ENCODE data around the gene GRM4.

The GRM4 gene

GRCh38 chr6:34142061-34142998 is 3.6 kb downstream of the GRM4 start:
- DNase-seq (ENCODE audit: low read depth): no peak

DNA sequence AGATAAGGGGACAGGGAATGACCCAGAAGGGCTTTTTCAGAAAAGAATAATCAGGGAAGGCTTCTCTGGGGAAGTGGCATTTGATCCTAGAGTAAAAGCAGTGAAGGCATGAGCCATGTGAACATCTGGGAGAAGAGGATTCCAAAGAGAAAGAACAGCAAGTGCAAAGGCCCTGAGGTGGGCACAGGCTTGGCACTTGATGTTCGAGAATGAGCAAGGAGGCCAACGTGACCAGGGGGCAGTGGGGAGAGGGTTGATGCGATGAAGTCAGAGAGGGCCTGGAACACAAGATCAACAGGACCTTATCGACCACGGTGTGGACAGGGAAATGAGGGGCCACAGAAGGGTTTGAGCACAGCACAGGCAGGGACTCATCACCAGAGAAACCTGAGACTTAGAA is 5.8 kb downstream of the GRM4 start:
- no peak for DNase-seq (ENCODE audit: low read depth)

DNA sequence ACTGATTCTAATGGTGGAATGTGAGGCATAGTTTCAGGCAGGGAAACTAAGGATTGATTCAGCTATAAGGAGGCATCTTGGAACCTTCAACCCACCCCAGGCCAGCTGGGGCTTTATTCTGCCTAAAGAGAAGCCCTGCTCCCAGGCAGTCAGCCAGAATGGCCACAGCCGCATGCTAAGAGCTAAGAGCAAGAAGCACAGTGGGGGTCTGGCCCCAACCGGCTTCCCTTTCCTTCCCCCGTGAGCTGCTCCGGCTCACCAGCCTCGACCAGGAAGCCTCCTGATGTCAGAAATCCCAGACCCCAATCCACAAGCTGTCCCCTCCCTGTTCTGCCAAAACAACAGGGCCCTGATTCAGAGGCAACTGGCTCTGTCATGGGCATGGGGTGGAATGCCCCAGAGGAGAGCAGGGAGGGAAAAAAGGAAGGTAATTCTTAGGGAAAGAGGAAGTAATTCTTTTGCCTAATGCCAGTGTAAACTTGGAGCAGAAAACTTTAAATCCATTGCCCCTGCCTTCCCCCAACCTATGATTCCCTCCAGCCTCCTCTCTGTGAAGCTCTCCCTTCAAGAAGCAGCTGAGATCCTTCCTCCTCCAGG is 6.9 kb downstream of the GRM4 start:
- DNase-seq (ENCODE audit: low read depth): no peak

DNA sequence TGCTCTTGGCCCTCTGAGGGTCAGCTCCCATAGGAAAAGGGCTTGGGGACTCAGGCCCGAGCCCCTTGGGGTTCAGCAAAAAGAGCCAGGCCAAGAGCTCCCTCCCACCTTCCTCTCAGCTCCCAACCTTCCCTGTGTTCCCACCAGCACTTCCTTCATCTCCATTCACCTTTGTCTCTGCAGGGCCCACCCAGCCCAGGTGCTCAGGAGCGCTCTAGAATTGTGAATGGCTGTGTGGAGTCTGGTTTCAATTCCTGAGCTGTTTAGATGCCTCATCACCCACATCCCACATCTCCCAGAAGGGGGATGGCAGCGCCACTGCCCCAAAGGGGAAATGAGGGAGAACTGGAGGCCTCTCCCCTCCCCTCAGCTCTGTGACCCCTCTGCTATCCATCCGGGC is 7.7 kb downstream of the GRM4 start:
- DNase-seq (ENCODE audit: low read depth): no peak

DNA sequence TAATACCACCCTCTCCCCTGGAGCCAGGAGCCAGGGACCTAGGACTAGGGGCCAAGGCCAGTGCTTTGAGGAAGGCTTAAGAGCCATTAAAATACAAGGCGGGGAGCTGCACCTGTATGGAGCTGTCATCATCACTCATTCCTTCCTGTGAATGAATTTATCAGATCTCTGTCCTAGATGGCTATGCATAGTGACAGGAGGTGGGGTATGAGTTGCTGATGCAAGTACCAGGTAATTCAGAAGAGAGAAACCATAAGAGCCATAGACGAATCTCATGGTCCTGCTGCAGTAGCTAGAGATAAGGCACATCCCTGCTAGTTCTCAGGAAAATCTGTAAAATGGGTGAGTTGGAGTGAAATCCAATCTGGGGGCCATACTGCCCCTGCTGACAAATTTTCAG is 10.3 kb downstream of the GRM4 start:
- DNase-seq (ENCODE audit: low read depth): no peak

GRCh38 chr6:34132486-34133185 is 13.3 kb downstream of the GRM4 start:
- no peak for DNase-seq (ENCODE audit: low read depth)

DNA sequence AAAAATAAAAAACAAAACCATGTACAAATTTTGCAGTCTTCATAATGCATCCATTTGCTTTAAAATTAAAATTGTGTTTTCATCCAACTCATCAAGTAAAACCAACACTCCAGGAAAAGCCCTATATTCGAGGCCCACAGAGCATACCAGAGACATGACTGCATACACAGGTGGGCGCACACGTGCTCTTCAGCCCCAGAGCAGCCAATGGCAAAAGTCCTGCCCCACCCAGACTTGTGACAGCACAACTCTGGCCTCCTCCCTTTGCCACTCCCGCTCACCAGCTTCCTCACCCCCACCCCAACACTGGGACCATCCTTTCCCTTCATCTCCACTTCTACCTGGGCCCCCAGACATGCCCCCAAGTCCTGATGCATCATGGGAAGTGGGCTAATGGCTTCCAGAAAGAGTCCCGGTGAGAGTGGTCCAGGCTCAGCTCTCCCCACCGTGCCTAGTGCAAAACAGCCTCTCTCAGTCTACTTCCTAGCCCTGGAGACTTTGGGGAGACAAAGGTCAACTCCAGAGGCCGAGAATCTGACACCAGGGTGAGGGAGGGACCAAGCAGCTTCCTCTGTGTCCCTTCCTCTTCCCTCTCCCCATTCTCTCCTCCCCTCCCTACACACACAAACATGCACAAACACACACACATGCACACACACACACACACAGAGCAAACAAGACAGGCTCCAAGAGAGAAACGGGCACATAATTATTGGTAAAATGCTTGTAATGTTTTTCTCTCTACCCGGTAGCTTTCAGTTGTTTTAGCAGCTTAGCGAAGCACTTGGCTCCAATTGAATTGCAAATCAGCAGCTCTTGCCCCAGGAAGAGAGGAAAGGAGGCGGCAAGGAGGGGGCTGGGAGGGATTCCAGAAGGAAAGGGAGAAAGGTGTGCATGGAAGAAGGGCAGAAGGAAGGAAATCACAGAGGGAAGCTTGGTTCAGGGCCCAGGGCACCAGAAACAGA is 14.3 kb downstream of the GRM4 start:
- DNase-seq (ENCODE audit: low read depth): no peak

DNA sequence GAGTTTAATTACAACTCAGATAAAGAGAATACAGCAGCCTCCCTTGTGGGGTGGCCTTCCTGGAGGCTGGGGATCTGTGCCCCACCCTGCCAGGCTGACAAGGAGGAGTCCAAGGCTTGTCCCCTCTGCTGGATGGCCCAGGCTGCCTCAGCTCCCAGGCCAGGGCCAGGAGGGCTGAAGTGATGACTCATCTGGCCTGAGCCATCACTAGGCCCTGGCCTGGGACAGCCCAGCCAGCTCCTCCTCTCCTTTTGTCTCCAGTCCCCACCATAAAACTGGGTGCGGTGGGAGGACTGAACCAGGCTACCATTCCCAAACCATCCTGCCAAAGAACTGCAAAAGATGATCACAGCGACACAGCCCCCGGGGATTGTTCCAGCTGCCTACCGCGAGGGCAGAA is 15.0 kb downstream of the GRM4 start:
- no peak for DNase-seq (ENCODE audit: low read depth)

- no peak for DNase-seq (ENCODE audit: low read depth)
Observed at GRCh38 chr6:34129753-34130152, 16.1 kb downstream of the GRM4 start.

DNA sequence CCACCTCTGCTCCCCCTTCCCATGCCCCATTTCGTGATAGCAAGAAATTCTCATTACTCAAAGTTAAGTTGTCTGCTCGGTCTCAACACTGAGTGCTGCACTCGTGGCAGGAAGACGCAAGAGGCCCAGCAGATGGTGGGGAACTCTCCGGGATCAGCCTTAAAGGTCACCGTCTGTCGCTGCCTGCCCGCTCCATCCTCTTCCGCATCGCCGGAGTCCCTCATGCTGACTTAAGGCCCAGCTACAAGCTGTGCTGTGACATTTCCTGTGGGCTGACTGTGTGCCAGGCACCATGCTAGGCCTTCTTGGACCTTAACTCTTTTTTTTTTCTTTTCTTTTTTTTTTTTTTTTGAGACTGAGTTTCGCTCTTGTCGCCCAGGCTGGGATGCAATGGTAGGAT is 17.8 kb downstream of the GRM4 start:
- DNase-seq (ENCODE audit: low read depth): no peak

DNA sequence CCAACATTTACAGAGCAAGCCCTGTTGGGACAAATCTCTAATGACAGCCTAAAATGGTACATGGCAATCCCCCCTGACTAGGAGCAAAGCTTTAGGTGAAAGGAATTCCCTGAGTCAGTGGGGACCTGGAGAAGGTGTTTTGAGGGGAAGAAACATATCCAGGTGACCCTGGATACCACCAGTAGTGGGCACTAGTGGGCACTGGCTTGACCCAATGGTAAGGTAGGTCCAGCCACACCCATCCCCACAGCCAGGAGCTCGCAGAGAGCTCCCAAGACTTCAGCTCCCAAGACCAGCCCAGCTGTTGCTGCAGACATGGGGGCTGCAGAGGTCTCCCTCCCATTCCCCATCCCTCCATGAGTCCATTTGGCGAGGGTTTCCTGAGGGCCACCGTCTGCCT is 19.5 kb downstream of the GRM4 start:
- DNase-seq (ENCODE audit: low read depth): no peak

DNA sequence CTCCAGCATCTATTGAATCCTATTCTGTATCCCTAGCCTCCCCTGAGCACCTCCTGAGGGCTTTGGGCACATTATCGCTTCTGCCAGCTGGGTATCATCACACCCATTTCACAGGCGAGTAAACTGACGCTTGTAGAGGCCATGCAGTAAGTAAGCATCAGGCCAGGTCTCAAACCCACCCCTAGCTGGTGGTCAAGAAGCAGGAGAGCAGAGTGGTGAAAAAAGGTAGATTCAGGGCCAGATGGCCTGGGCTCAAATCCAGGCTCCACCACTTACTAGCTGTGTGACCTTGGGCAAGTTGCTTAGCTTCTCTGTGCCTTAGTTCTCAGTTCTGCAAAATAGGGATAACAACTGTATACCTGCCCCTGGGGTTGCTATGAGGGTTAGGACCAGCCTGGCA is 19.9 kb downstream of the GRM4 start:
- no peak for DNase-seq (ENCODE audit: low read depth)

DNA sequence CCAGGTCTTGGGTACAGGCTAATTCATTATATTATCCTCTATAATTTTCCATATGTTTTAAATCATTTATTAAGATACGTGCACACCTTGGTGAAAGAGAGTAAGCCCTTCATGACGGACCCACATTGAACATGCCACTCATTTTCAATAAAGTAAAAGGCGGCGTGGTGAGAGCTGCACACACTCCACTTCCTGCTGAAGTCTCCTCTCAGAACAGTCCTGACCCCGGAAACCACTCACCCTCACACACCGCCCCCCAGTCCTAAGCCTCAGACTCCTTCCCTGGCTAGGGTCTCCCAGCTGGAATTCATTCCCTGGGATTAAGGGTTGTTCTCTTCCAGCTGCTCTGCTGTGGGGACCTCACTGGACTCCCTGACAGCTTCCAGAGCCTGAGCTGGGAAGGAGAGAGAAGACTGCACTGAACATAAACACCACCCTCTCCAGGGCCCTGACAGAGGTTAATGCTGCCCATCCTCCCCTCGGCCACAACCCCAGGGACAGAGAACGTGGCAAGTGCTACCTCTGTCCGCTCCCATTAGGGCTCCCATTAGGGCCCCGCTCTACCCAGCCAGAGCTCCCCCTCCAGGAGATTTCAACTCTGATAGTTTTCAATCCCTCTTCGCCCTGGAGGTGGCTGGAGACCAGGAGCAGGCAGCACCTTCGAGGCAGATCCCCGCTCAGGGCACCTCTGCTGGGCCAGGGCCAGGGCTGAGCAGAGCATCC is 24.8 kb downstream of the GRM4 start:
- no peak for DNase-seq (ENCODE audit: low read depth)

GRCh38 chr6:34115915-34116314 is 30.0 kb downstream of the GRM4 start:
- DNase-seq (ENCODE audit: low read depth): no peak

GRCh38 chr6:34115403-34115795 is 30.5 kb downstream of the GRM4 start:
- DNase-seq (ENCODE audit: low read depth): no peak

DNA sequence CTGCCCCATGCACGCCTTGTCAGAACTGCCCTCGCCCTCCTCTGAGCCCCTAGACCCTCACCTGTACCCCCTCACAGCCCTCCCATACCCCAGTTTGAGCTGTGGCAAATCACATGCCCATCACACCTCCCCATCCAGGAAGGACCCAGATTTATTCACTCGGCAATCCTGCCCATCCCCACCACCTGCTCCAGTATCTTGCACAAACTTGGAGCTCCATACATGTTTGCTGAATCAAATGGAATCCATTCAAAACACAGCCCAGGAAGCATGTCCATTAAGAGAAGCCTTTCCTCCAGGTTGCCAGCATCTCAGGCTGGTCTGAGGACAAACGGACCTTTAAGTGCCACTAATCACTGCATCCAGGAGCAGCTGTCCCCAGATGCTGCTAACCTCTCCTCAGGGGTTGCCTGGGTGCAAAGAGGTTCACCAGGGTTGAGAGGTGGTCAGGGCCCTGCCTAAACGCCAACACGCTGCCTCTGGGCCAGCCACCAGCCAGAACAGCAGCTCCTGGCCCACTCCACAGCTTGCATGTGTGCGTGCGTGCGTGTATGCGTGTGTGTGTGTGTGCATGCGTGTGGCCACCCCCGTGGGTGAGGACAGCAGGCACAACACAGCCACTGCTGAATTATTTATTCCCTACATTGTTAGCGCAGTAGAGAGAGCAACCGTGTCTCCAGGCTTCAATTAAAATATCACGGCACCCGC is 31.0 kb downstream of the GRM4 start:
- no peak for DNase-seq (ENCODE audit: low read depth)

DNA sequence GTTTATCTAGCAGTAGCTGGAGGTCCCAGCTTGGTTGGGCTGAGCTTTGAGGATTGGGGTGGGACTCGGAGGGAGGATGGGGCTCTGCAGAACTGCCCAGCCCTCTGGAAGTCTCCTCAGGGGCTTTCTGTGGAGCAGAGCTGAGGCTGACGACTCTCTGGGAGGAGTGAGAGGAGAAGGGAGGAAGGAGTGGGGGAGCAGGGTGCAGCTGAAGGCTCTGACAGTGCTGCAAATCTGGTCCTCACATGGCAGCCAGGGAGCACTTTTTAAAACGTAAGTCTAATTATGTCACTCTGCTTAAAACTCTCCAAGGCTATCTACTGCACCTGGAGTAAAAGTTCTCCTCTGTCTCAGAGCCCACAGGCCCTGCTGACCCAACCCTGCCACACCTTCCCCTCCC is 32.4 kb downstream of the GRM4 start:
- no peak for DNase-seq (ENCODE audit: low read depth)

- DNase-seq (ENCODE audit: low read depth): no peak
Observed at GRCh38 chr6:34112126-34112525, 33.8 kb downstream of the GRM4 start.

DNA sequence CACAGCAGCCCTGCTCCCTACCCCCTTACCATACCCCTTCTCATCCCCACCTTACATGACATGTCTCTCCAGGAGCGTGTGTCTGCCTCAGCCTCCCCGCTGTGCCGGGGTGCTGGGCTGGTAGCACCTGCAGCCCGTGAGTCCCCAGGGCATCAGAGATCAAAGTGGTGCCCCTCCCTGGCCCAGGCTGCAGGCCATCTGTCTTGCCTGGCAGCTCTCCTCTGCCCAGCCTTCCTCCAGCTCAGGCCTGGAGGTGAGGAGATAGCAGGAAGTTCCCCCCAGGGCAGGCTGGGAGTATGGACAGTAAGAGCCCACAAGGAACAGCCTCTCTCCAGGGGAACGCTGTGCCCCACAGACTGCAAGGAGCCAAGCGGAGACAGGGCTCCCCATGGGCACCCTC is 35.3 kb downstream of the GRM4 start:
- DNase-seq (ENCODE audit: low read depth): no peak

GRCh38 chr6:34108176-34108575 is 37.7 kb downstream of the GRM4 start:
- DNase-seq (ENCODE audit: low read depth): no peak

- no peak for DNase-seq (ENCODE audit: low read depth)
Observed at GRCh38 chr6:34106900-34107299, 39.0 kb downstream of the GRM4 start.

Data from activated T-cell treated with anti-CD3 and anti-CD28 coated beads for 48 hours (primary cell).